ENCODE data around the gene DUSP18. TPM values are rescaled to one million over a fixed set of nuclear protein-coding genes. Genes with fewer than 3 reads are reported as not detected.

The DUSP18 gene
- total RNA-seq, 2 donors from 2014 or later, result 4.1 TPM

DNA sequence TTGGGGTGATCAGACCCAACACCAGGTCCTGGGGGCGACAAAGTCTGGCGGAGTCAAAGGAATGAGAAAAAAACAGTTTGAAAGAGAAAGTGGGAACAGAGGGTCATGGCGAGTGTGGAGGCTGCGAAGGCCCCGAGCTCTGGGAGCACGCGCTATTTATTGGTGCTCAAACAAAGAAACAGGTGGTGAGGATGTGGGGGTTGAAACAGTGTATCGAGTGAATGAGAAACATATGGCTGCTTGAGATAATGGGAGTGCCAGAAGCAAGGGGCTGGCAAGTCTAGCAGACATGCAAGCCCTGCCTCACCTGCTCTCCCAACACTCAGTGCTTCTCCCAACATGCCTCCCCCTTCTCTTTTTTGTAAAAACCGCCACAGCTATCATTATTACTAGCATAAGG lies 7.8 kb upstream of the DUSP18 start:
- DNase-seq (ENCODE audit: low spot score) (no peak), ATAC-seq (ENCODE audit: insufficient number of reproducible peaks, low FRiP score, low read depth) (no peak)
- H3K27me3 ChIP-seq (replicated peaks; ENCODE audit: insufficient read depth), result no peaks in the 10 kb centered on the region
- TF ChIP-seq, protein P1, sequence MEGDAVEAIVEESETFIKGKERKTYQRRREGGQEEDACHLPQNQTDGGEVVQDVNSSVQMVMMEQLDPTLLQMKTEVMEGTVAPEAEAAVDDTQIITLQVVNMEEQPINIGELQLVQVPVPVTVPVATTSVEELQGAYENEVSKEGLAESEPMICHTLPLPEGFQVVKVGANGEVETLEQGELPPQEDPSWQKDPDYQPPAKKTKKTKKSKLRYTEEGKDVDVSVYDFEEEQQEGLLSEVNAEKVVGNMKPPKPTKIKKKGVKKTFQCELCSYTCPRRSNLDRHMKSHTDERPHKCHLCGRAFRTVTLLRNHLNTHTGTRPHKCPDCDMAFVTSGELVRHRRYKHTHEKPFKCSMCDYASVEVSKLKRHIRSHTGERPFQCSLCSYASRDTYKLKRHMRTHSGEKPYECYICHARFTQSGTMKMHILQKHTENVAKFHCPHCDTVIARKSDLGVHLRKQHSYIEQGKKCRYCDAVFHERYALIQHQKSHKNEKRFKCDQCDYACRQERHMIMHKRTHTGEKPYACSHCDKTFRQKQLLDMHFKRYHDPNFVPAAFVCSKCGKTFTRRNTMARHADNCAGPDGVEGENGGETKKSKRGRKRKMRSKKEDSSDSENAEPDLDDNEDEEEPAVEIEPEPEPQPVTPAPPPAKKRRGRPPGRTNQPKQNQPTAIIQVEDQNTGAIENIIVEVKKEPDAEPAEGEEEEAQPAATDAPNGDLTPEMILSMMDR (IDR thresholded peaks at IDR 0.05), result no peak
- H3K27ac ChIP-seq, result no peak overlapping the region
- H3K4me1 ChIP-seq (ENCODE audit: control insufficient read depth in 1 of 2, low read depth in 2 of 2), result no peaks in the 10 kb centered on the region
- no peaks in the 10 kb centered on the region for H3K9me3 ChIP-seq
- H3K4me3 ChIP-seq, result no peak overlapping the region
- H3K36me3 ChIP-seq, result no peaks in the 10 kb centered on the region

GRCh38 chr22:30674482-30674881 lies 6.8 kb upstream of the DUSP18 start:
- Histone ChIP-seq H3K4me3 (no peak overlapping the region), H3K4me1 (ENCODE audit: control insufficient read depth in 1 of 2, low read depth in 2 of 2) (no peaks in the 10 kb centered on the region), H3K27ac (no peak overlapping the region), H3K36me3 (no peaks in the 10 kb centered on the region), H3K27me3 (replicated peaks; ENCODE audit: insufficient read depth) (no peaks in the 10 kb centered on the region), H3K9me3 (no peaks in the 10 kb centered on the region)
- TF ChIP-seq, protein P1 (IDR thresholded peaks at IDR 0.05), result no peak
- no peak for ATAC-seq (ENCODE audit: insufficient number of reproducible peaks, low FRiP score, low read depth)
- no peak for DNase-seq (ENCODE audit: low spot score)

DNA sequence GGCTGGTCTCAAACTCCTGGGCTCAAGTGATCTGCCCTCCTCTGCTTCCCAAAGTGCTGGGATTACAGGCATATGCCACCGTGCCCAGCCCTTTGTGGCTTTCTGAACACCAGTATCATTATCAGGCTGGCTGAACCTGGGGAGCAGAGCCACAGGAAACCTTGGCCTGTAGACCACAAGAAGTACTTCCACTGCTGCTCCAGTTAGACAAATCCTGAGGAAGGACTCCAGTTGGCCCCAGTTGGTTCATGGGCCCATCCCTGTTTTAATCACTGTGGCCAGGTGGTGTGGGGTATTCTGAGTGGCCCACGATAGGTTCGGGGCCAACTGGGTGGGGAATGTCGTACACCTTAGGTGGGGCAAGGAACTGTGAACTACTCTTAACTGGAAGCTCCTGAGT lies 5.5 kb upstream of the DUSP18 start:
- ATAC-seq (ENCODE audit: insufficient number of reproducible peaks, low FRiP score, low read depth), result no peak
- Histone ChIP-seq H3K27ac (no peak overlapping the region), H3K9me3 (no peaks in the 10 kb centered on the region), H3K4me1 (ENCODE audit: control insufficient read depth in 1 of 2, low read depth in 2 of 2) (peaks cover 0 to 4% of the 10 kb centered on the region in 2 donors), H3K4me3 (no peak overlapping the region), H3K36me3 (no peaks in the 10 kb centered on the region), H3K27me3 (replicated peaks; ENCODE audit: insufficient read depth) (no peaks in the 10 kb centered on the region)
- TF ChIP-seq, protein P1 (IDR thresholded peaks at IDR 0.05), result no peak
- no peak for DNase-seq (ENCODE audit: low spot score)

- Histone ChIP-seq H3K36me3 (no peaks in the 10 kb centered on the region), H3K4me1 (ENCODE audit: control insufficient read depth in 1 of 2, low read depth in 2 of 2) (peaks cover 0 to 13% of the 10 kb centered on the region in 2 donors), H3K27ac (no peak overlapping the region), H3K9me3 (no peaks in the 10 kb centered on the region), H3K27me3 (replicated peaks; ENCODE audit: insufficient read depth) (no peaks in the 10 kb centered on the region), H3K4me3 (no peak overlapping the region)
- DNase-seq (ENCODE audit: low spot score) (no peak), ATAC-seq (ENCODE audit: insufficient number of reproducible peaks, low FRiP score, low read depth) (no peak)
- TF ChIP-seq, protein P1 (IDR thresholded peaks at IDR 0.05), result no peak
These were observed 3.4 kb upstream of the DUSP18 start for GRCh38 chr22:30671071-30671470.

DNA sequence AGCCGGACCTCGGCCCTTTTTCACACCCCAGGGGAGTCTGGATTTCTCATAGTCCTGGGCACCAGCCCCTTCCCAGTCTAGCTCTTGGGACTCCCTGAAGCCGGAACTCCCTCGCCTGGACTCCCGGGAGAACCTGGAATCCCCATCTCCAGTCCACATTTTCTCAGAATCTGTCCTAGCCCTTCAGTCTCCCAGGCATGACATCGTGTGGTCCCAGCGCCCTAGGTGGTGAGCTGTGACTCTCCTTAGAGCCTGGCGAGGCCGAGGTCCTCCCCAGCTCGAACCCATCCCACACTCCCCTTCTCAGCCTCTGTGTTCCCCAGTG lies 673 bp upstream of the DUSP18 start:
- no peak for ATAC-seq (ENCODE audit: insufficient number of reproducible peaks, low FRiP score, low read depth)
- Histone ChIP-seq H3K36me3 (no peaks in the 10 kb centered on the region), H3K9me3 (no peaks in the 10 kb centered on the region), H3K4me3 (peak overlapping the region; percentile 84), H3K27ac (no peak overlapping the region), H3K27me3 (replicated peaks; ENCODE audit: insufficient read depth) (no peaks in the 10 kb centered on the region), H3K4me1 (ENCODE audit: control insufficient read depth in 1 of 2, low read depth in 2 of 2) (peaks cover 0 to 13% of the 10 kb centered on the region in 2 donors)
- TF ChIP-seq, protein P1 (IDR thresholded peaks at IDR 0.05), result no peak
- no peak for DNase-seq (ENCODE audit: low spot score)
